WI38 (cell line): Measurements from ENCODE around the gene DOK6.

Source experiments
- H3K4me3 ChIP-seq: 2 replicates; pipeline ENCODE4 v1.5.1; 2011; ENCODE audit warnings: low read depth, mild to moderate bottlenecking, control low read depth, low read length
- CTCF ChIP-seq: IDR thresholded peaks from 2 replicates; pipeline ENCODE4 v1.5.1; 2012; ENCODE audit warnings: low read depth, mild to moderate bottlenecking, control low read depth, low read length

The DOK6 gene

GRCh38 chr18:69584429-69584828, 183.7 kb downstream of the DOK6 start:
- H3K4me3 ChIP-seq: no peak overlapping the region
- no peak for TF ChIP-seq CTCF

GRCh38 chr18:69585696-69586095, 185.0 kb downstream of the DOK6 start:
- H3K4me3 ChIP-seq: no peak overlapping the region
- no peak for TF ChIP-seq CTCF

- H3K4me3 ChIP-seq: no peak overlapping the region
- TF ChIP-seq CTCF: no peak
Measured at GRCh38 chr18:69586537-69586936, 185.8 kb downstream of the DOK6 start.

GRCh38 chr18:69588301-69588700, 187.6 kb downstream of the DOK6 start:
- no peak overlapping the region for H3K4me3 ChIP-seq
- TF ChIP-seq CTCF: no peak

GRCh38 chr18:69590150-69590549, 189.5 kb downstream of the DOK6 start:
- TF ChIP-seq CTCF: no peak
- H3K4me3 ChIP-seq: no peak overlapping the region

- no peak overlapping the region for H3K4me3 ChIP-seq
- no peak for TF ChIP-seq CTCF
Measured at GRCh38 chr18:69596345-69596744, 195.7 kb downstream of the DOK6 start.

- no peak overlapping the region for H3K4me3 ChIP-seq
- no peak for TF ChIP-seq CTCF
Measured at GRCh38 chr18:69597561-69597960, 196.9 kb downstream of the DOK6 start.
